HG02759 (cell line): ENCODE results near the gene SLC47A2.

ENCODE experiments used
- ATAC-seq: cut with Tn5 transposase; IDR thresholded peaks from one replicate; pipeline ENCODE4 v1.9.1; 2021; ENCODE audit warnings: mild to moderate bottlenecking, moderate library complexity; ENCODE audit not compliant: unreplicated experiment

Gene SLC47A2

GRCh38 chr17:19729900-19730299, 13.5 kb upstream of the SLC47A2 start:
- ATAC-seq = no peak

GRCh38 chr17:19728084-19728495, 11.7 kb upstream of the SLC47A2 start:
- no peak for ATAC-seq

GRCh38 chr17:19727501-19728078, 11.2 kb upstream of the SLC47A2 start:
- ATAC-seq = no peak

GRCh38 chr17:19726631-19727376, 10.4 kb upstream of the SLC47A2 start:
- no peak for ATAC-seq

- ATAC-seq = no peak
These were observed 9.1 kb upstream of the SLC47A2 start for GRCh38 chr17:19725486-19725885.

GRCh38 chr17:19724501-19725420, 8.4 kb upstream of the SLC47A2 start:
- no peak for ATAC-seq

- no peak for ATAC-seq
These were observed 7.6 kb upstream of the SLC47A2 start for GRCh38 chr17:19723964-19724363.

GRCh38 chr17:19720631-19721426, 4.4 kb upstream of the SLC47A2 start:
- no peak for ATAC-seq

- ATAC-seq = no peak
These were observed 3.8 kb upstream of the SLC47A2 start for GRCh38 chr17:19720210-19720475.

- ATAC-seq = no peak
These were observed 3.2 kb upstream of the SLC47A2 start for GRCh38 chr17:19719355-19720209.

- ATAC-seq = no peak
These were observed 2.4 kb upstream of the SLC47A2 start for GRCh38 chr17:19718613-19719354.

- ATAC-seq = no peak
These were observed 1.7 kb upstream of the SLC47A2 start for GRCh38 chr17:19718041-19718612.

- no peak for ATAC-seq
These were observed 1.1 kb upstream of the SLC47A2 start for GRCh38 chr17:19717411-19717908.

- ATAC-seq = no peak
These were observed 612 bp upstream of the SLC47A2 start for GRCh38 chr17:19717031-19717360.

GRCh38 chr17:19714542-19715411, 1.6 kb downstream of the SLC47A2 start:
- ATAC-seq = no peak

GRCh38 chr17:19713901-19714361, 2.5 kb downstream of the SLC47A2 start:
- ATAC-seq = no peak

- no peak for ATAC-seq
These were observed 2.9 kb downstream of the SLC47A2 start for GRCh38 chr17:19713462-19713861.

- no peak for ATAC-seq
These were observed 3.9 kb downstream of the SLC47A2 start for GRCh38 chr17:19712436-19713004.
